Astrocyte of the cerebellum (primary cell): ENCODE data around the gene LRG1.

Source experiments
- DNase-seq: peaks from one replicate; pipeline ENCODE4 v3.0.0-alpha.2; 2011; ENCODE audit warnings: low read depth
- H3K4me3 ChIP-seq: 2 replicates; pipeline ENCODE4 v1.5.1; 2011; ENCODE audit warnings: mild to moderate bottlenecking, low read depth, low read length, moderate library complexity
- in situ Hi-C: cut with HindIII; loops from 2 replicates; pipeline ENCODE4 v1.10.0; 2017; ENCODE audit warnings: low sequenced_read_pairs
- TF ChIP-seq, protein P1 (sequence below): IDR thresholded peaks from 2 replicates; pipeline ENCODE4 v1.5.1; 2012; ENCODE audit warnings: low read length, low read depth, moderate library complexity, mild to moderate bottlenecking; ENCODE audit errors: missing control alignments

LRG1 gene

DNA sequence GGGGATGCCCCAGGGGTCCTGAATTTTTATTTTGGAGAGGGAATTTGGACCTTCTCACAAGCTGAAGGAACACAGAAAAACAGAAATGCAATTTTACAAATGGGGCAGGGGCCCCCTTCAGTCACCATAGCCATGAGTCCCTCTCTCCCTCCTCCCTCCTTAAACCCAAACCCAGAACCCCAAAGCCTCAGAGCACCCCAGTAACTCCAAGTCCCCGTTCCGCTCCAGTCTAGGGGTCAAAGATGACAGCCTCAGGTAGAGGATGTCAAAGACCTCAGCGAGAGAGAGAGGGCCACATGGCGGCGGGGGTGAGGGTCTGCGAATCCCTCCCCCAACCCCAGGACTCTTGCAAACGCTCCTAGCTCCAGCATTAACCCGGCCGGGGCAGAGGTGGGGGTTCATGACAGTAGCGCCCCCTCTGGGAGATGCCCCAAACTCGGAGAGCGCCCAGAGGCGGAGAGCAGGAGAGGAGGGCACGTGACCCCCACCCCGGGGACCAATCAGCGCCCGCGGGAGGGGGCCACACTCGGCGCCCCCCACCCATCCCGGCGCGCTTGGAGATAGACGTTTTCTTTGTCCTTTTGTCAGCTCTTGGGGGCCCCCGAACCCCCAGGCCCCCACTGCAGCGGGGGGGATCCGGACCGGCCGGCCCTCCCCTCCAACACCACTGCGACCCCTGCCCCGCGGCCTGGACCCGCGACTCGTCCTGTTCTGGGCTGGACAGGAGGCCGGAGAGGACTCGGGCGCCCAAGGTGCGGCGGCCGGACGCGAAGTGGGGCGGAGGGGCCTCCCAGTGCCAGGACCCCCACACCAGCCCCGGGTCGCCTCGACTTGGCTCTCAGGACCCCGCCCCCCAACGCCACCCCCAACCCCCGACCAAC lies 40.4 kb upstream of the LRG1 start:
- TF ChIP-seq, protein P1, sequence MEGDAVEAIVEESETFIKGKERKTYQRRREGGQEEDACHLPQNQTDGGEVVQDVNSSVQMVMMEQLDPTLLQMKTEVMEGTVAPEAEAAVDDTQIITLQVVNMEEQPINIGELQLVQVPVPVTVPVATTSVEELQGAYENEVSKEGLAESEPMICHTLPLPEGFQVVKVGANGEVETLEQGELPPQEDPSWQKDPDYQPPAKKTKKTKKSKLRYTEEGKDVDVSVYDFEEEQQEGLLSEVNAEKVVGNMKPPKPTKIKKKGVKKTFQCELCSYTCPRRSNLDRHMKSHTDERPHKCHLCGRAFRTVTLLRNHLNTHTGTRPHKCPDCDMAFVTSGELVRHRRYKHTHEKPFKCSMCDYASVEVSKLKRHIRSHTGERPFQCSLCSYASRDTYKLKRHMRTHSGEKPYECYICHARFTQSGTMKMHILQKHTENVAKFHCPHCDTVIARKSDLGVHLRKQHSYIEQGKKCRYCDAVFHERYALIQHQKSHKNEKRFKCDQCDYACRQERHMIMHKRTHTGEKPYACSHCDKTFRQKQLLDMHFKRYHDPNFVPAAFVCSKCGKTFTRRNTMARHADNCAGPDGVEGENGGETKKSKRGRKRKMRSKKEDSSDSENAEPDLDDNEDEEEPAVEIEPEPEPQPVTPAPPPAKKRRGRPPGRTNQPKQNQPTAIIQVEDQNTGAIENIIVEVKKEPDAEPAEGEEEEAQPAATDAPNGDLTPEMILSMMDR: peak; percentile 34
- no peak for DNase-seq
- peak overlapping the region; percentile 49 for H3K4me3 ChIP-seq
- in situ Hi-C loops: no loop called here

DNA sequence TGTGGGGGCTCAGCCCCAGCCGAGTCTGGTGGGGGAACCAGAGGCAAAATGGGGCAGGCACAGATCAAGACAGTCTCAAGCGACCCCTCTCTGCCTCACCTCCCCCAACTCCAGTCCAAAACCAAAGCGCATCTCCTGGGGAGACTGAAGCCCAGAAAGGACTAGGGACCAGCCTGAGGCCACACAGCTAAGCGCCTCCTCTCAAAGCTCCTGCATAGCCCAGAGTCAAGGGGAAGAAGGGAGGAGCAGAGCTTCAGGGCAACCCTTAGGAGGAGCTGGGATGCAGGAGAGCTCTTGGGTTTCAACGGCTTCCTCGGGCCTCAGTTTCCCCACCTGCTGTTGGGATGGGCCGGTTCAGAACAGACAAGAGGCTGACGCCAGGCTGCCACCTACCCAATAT lies 39.6 kb upstream of the LRG1 start:
- DNase-seq: no peak
- in situ Hi-C loops: no loop called here
- TF ChIP-seq, protein P1: no peak
- H3K4me3 ChIP-seq: no peak overlapping the region

DNA sequence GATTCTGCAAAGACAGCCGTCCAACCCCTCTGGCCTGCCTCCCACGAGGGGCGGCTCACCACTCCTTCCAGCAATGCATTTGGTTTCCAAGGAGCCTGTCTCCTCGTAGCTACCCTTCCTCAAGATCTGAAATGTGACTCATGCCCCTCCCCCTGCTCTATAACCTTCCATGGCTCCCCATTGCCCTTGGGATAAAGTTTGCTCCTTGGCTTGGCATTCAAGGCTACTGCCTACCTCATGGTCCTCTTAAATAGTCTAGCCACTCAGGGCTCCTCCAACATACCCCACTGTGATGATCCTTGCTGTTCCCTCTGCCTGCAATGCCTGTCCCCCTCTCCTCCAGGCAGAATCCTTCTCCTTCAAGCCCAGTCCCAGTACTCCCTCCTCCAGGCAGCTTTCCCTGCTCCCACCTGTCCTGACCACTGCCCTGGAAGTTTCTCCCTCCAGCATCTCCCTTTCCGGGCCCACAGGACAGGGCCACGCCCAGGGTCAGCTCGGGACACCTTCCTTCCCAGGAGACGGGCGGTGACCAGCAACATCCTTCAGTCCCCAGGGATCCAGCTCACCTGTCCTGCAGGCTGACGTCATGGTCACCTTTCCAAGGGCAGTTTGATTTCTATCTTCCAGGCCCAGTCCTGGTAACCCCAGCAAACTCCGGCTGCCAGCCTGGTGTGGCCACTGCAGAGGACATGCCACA lies 38.9 kb upstream of the LRG1 start:
- in situ Hi-C loops: no loop called here
- DNase-seq: no peak
- TF ChIP-seq, protein P1: no peak
- no peak overlapping the region for H3K4me3 ChIP-seq

DNA sequence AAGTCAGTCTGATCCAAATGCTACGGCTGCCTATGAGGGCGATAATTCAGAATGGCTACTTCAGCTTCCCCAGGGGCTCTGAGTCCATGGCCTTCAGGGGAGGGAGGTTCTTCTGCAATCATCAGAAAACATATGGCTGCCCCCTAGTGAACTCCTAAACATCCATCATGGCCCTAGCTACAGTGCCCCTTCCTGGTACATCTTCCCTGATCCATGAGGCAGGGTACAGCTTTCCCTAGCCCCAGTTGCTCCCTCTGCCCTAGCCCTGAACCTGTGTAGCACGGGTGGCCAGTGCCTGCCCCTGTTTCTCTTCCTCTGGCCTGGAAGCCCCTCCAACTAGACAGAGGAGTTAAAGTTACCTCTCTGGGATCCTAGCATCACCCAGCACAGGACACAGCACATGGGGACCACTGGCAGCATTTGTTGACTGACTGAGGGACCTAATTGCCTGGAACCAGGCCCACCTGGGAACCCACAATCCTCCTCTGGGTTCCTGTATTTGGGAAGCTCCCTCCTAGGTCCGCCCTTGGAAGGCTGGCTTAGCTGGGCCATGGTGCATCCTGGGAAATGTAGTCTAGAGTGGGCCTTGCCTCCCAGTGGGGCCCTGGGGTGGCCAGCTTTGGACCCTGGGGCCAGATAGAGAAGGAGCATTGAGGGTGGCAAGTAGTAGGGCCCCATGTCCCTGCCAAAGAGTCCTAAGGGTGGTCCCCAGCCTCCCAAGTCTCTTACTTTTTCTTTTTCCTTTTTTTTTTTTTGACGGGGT lies 37.4 kb upstream of the LRG1 start:
- no peak for DNase-seq
- in situ Hi-C loops: no loop called here
- H3K4me3 ChIP-seq: no peak overlapping the region
- TF ChIP-seq, protein P1: no peak

DNA sequence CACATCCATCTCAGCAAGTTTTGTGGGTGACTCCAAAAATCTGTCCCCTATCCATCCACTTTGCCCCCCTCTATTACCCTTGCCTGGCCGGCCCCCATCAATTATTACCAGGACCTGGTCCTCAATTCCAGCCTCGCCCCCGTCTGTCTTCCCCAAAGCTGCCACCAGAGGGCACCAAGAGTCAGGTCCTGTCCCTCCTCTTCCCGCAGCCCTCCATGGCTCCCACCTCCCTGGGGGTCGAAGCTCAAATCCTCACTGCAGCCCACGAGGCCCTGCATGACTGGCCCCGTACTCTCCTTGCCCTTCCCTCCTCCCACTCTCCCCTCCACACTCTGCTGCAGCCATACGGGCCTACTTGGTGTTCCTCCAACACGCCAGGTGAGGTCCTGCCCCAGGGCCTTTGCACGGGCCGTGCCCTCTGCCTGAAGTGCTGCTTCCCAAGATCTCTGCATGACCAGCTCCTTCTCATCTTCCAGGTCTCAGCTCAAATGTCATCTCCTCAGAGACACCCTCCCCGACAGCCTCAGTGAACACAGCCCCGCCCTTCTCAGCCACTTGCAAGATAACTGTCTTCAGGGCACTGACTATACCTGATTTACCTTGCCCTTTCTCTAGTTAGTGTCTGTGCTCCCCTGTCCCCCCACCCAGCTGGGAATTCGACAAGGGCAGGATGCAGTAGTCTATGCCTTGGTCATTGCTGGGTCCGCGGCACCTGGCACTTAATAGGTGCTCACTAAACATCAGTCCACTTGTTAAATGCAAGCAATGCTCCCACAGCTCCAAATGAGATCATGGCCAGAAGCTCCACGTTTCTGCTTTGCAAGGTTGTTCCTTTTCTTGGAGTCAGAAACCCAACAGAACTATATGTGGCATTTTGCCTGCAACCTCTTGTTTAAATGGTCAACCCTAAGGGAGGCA lies 36.4 kb upstream of the LRG1 start:
- DNase-seq: no peak
- TF ChIP-seq, protein P1: peak; percentile 81
- in situ Hi-C loops: no loop called here
- H3K4me3 ChIP-seq: no peak overlapping the region
